HL-60 (cell line): ENCODE results near the gene FKBP11.

ENCODE experiments used
- DNase-seq, 2 experiments: peaks; one replicate each; pipeline ENCODE4 v3.0.0-alpha.2; 2010 to 2020; ENCODE audit warnings: low read depth in 1 of 2, low spot score in 1 of 2
- H3K27ac ChIP-seq: fragments of 250-450 bp; sonication (Bioruptor Pico); replicated peaks from 2 replicates; pipeline ENCODE4 v1.5.1; 2020; ENCODE audit warnings: mild to moderate bottlenecking, moderate library complexity
- H3K27me3 ChIP-seq: fragments of 250-450 bp; sonication (Bioruptor Pico); 2 replicates; pipeline ENCODE4 v1.5.1; 2021; ENCODE audit warnings: mild to moderate bottlenecking, moderate library complexity; ENCODE audit not compliant: insufficient read depth, poor library complexity, severe bottlenecking
- H3K4me3 ChIP-seq: replicated peaks from 2 replicates; pipeline ENCODE4 v1.5.1; 2011; ENCODE audit warnings: mild to moderate bottlenecking, control low read depth, low read length; ENCODE audit not compliant: insufficient read depth
- CTCF ChIP-seq: IDR thresholded peaks from one replicate; pipeline ENCODE4 v1.5.1; 2011; ENCODE audit warnings: low read length, control low read depth, inconsistent platforms; ENCODE audit not compliant: insufficient read depth
- GABPA ChIP-seq: IDR thresholded peaks from 2 replicates; pipeline ENCODE4 v1.6.1; 2012; ENCODE audit warnings: low read depth
- POLR2AphosphoS5 ChIP-seq: IDR thresholded peaks from 2 replicates; pipeline ENCODE4 v1.6.1; 2012; ENCODE audit warnings: low read depth
- REST ChIP-seq: IDR thresholded peaks from 2 replicates; pipeline ENCODE4 v1.6.1; 2012; ENCODE audit warnings: low read depth; ENCODE audit not compliant: insufficient replicate concordance
- SPI1 ChIP-seq: IDR thresholded peaks from 2 replicates; pipeline ENCODE4 v1.6.1; 2012; ENCODE audit warnings: low read depth, mild to moderate bottlenecking, borderline replicate concordance

The FKBP11 gene

GRCh38 chr12:48930475-48930874 lies 5.2 kb upstream of the FKBP11 start:
- Histone ChIP-seq H3K27me3 (no peaks in the 10 kb centered on the region), H3K27ac (no peak overlapping the region), H3K4me3 (no peak overlapping the region)
- TF ChIP-seq SPI1: no peak
- TF ChIP-seq REST: no peak
- no peak for TF ChIP-seq GABPA
- TF ChIP-seq POLR2AphosphoS5: no peak
- no peak for TF ChIP-seq CTCF
- DNase-seq: no peak

- Histone ChIP-seq H3K27me3 (no peaks in the 10 kb centered on the region), H3K4me3 (no peak overlapping the region), H3K27ac (no peak overlapping the region)
- TF ChIP-seq REST (no peak), POLR2AphosphoS5 (no peak), CTCF (no peak), SPI1 (no peak), GABPA (no peak)
- DNase-seq: no peak
Observed at GRCh38 chr12:48929551-48929950, 4.3 kb upstream of the FKBP11 start.

- H3K27me3 ChIP-seq: no peaks in the 10 kb centered on the region
- no peak overlapping the region for H3K27ac ChIP-seq
- DNase-seq: no peak
- TF ChIP-seq CTCF: no peak
- TF ChIP-seq REST: no peak
- no peak for TF ChIP-seq POLR2AphosphoS5
- TF ChIP-seq SPI1: no peak
- no peak for TF ChIP-seq GABPA
- H3K4me3 ChIP-seq: no peak overlapping the region
Observed at GRCh38 chr12:48927261-48927660, 2.0 kb upstream of the FKBP11 start.
